Activated CD4-positive, alpha-beta T cell treated with anti-CD3 and anti-CD28 coated beads for 1 hour (primary cell): ENCODE data around the gene KAZN.

Source experiments
- DNase-seq: peaks from one replicate; pipeline ENCODE4 v3.0.0-alpha.2; 2020

KAZN gene

GRCh38 chr1:14945132-14946010 is 346.9 kb downstream of the KAZN start:
- DNase-seq, result no peak

DNA sequence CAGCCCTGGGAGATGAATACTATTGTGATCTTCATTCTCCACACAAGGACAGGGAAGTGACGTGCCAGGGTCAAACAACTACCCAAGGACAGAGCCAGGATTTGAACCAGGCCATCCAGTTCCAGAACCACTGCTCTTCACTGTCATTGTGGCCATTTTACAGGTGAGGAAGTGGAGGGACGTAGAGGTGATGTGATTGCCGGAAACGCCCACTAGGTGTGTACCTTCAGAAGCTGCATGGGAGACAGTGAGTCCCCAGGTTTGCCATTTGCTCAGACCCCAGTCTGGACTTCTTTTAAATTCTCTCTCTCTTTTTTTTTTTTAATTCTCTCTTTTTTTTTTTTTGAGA is 347.5 kb downstream of the KAZN start:
- DNase-seq, result no peak

GRCh38 chr1:14946684-14947238 is 348.3 kb downstream of the KAZN start:
- DNase-seq, result no peak

- no peak for DNase-seq
Observed at GRCh38 chr1:14947421-14947820, 348.9 kb downstream of the KAZN start.

GRCh38 chr1:14948112-14948652 is 349.7 kb downstream of the KAZN start:
- no peak for DNase-seq

- no peak for DNase-seq
Observed at GRCh38 chr1:14949270-14949835, 350.9 kb downstream of the KAZN start.

- no peak for DNase-seq
Observed at GRCh38 chr1:14949836-14950713, 351.6 kb downstream of the KAZN start.

DNA sequence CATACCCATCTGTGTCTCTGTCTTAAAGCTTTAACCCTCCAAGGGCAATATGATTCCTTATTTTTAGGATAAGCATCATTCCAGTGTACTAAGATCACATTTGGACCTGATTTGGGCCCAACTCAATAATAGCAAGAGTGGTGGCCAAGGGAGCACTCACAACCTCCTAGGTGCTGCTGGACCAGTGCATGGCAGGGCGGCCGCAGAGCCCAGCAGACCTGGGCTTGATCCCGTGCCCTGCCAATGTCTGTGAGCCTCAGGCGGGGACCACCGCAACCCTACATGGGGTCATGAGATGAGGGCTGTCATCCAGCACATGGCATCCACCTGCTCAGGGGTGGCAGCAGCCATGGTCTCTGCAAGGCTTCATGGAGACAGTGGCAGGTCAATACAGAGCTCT is 353.3 kb downstream of the KAZN start:
- DNase-seq, result no peak

DNA sequence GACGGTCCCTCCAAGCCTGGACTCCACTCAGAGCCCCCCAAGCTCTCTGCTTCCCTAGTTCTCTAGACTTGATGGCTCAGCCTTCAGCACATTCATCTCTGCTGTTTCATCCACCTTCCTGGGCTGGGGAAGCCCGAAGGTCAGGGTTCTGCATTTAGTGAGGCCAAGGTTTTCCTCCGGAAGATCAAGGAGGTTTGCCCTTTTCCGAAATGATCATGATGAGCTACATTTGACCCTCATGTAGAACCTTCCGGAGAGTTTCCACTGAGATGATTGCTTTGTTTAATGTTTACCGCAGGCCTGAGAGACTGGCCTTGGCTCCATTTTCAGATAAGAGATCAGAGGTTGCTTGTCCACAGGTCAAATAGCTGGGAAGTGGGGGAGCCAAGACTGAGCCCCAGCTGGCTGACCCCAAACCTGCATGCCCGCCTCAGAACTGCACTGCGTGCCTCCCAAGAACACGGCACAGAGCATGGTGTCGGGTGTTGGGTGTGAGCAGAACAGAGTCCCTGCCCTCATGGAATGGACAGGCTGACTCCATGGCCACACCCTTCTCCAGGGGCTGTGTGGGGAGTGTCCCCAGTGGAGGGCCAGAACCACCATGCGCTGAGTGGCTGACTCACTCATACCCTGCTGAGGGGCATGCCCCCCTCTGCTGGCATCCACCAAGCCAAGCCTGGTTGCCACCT is 354.3 kb downstream of the KAZN start:
- no peak for DNase-seq

- no peak for DNase-seq
Observed at GRCh38 chr1:14954210-14954609, 355.7 kb downstream of the KAZN start.

DNA sequence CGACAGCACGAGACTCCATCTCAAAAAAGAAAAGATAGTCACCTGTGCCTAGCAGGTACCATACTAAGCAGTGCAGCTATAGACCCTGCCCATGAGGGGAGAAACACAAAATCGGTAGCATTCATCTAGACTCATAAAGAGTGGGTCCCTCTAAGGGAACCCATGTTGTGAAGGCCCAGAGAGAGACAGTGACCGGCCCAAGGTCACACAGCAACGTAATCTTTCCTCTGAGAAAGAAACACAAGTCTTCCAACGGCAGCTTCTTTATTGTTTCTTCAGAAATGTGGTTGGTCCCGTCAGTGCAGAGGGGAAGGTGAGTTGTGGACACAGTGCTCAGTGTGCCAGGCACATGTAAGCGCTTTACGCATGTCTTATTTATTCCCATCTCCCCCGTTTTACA is 356.4 kb downstream of the KAZN start:
- no peak for DNase-seq

DNA sequence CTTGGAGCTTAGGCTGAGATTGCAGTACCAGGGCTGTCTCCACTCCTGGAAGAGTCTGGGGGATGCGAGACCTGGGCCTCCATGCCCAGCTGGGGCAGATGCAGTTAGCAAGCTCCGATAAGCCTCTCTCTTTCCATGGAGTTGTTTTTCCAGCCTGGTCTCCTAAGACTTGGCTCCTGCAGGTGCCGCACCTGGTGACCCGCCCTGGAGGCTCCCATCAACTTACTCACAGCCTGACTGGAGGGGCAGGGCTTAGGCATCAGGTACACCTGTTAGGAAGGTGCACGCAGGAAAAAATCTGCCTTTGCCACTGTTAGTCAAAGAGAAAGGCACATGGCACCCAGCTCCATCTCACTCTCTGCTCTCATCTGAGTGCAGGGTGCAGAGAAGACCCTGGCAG is 356.9 kb downstream of the KAZN start:
- no peak for DNase-seq

DNA sequence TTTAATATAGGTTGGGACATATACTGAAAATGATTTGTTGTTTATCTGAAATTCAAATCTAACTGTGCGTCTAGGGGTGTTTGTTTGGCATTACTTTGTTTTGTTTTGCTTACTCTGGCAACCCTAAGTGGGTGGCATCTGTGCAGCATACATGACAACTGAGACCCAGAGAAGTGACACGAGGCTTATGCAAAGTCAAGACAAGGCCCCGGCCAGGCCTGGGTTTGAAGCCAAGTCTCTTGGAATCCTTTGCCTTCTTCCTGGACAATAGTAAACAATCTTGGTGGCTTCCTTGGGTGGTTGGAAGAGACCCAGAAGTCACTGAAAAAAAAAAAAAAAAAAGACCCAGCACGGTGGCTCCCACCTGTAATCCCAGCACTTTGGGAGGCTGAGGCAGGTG is 357.5 kb downstream of the KAZN start:
- no peak for DNase-seq

DNA sequence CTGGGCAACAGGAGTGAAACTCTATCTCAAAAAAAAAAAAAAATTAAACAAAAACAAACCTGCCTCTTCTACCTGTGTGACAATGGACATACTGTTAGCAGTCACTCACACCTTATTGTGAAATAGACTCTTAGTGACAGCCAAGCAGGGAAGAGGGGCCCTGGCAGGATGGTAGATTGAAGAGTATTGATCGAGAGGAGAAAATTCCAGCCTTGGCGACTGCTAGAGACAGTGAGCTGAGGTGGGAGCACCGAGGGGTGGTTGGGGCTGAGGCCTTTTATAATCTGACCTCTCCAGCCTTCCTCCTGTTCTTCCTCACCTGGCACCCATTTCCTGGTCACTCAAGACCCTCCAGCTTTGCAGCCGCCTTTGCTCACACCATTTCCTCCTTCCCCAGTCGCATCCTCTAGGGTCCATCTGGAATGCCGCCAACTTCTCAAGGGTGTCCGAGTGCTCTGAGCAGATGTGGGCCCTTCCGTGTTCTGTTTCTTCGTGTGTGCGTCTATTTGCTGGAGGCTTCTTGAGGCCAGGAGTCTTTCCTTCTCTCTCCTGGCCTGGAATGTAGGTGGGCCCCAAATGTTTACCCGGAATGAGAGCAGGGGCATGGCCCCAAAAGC is 358.2 kb downstream of the KAZN start:
- DNase-seq, result no peak

GRCh38 chr1:14957375-14958098 is 359.1 kb downstream of the KAZN start:
- DNase-seq, result no peak

DNA sequence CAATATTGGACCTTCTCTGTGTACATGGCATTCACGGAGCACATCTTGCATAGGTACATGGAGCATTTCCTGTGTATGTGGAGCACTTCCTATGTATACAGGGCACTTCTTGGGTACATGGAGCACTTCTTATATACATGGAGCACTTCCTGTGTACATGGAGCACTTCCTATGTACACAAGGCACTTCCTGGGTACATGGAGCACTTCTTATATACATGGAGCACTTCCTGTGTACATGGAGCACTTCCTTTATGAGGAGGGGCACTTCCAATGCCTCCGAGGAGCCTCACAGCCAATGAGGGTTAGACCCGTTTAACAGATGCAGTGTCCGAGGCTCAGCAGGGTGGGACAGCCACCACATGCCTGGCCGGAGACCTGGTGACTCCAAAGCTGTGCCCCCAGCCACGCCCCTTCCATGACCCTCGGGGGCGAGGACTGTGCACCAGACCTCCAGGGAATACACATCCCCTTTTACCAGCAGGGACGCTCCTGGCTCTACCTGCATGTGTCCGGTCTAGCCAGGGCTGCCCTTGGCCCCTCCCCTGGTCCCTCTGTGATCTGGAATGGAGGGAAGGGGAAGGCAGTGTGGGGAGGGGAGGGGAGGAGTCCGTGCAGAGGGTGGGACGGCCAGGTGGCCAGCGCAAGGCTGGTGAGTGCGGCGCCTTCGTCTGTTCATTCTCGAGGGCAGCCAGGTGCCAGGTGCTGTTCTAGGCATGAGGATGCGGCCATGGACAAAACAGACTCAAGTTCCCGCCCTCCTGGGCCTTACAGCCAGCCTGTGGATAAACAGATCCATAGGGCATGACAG is 360.0 kb downstream of the KAZN start:
- no peak for DNase-seq

- no peak for DNase-seq
Observed at GRCh38 chr1:14959059-14959694, 360.7 kb downstream of the KAZN start.

GRCh38 chr1:14961661-14962267 is 363.3 kb downstream of the KAZN start:
- DNase-seq, result no peak

- no peak for DNase-seq
Observed at GRCh38 chr1:14962407-14962806, 363.9 kb downstream of the KAZN start.
